GM18951 (cell line): ENCODE results near the gene RPL37A.

Experiments
- POLR2A ChIP-seq: IDR thresholded peaks from 4 replicates; pipeline ENCODE4 v1.6.1; 2011; ENCODE audit warnings: mild to moderate bottlenecking; ENCODE audit not compliant: insufficient read length, insufficient read depth; ENCODE audit errors: extremely low read depth
- in situ Hi-C: fragments of 300-500 bp; cut with MboI; formaldehyde crosslinking; loops from one replicate; pipeline ENCODE4 v1.12.0; 2022; ENCODE audit warnings: low sequenced_read_pairs, mixed read lengths, inconsistent platforms; ENCODE audit not compliant: unreplicated experiment

RPL37A gene

DNA sequence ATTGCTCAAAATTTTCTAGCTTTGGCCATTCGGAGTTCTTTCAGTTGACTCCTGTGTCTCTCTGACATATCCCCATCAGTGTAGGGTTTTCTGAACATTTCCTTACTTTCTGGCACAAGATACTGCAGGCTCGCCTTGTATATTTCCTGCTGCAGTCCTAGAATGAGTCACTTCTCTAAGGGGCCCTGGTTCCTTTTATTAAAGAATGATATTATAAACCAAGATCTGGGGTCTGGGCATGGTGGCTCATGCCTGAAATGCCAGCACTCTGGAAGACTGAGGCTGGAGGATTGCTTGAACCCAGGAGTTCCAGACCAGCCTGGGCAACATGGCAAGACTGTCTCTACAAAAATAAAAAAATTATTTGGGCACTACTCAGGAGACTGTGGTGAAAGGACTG is 3.0 kb upstream of the RPL37A start:
- in situ Hi-C loops = no loop called here
- no peak for TF ChIP-seq POLR2A

DNA sequence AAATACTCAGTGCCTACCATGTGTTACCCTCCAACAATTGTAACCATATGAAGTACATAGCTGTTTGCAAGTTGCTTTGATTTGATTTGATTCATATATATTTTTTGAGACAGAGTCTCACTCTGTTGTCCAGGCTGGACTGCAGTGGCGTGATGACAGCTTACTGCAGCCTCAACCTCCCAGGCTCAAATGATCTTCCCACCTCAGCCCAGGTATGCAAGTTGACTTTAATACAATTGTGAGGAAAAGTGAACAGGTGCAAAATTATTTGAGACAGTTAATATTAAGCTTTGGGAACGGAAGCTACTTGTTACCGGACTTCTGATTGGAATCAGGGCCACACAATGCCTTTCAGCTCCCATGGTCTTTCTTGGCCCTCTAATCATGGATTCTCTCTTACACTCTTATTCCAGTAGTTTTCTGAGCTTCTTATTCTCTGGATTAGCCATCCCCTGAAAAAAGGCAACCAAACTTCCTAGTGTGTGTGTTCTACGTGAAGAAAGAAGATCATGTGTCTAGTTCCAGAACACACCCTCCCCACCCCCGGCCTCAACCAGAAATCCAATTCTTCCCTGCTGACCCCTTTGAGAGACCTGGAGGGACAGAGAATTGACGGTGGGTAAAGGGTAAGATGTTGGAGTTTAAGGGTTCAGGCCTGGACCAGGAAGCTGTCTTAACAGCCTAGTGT is 1.1 kb upstream of the RPL37A start:
- in situ Hi-C loops = no loop called here
- TF ChIP-seq POLR2A = no peak

DNA sequence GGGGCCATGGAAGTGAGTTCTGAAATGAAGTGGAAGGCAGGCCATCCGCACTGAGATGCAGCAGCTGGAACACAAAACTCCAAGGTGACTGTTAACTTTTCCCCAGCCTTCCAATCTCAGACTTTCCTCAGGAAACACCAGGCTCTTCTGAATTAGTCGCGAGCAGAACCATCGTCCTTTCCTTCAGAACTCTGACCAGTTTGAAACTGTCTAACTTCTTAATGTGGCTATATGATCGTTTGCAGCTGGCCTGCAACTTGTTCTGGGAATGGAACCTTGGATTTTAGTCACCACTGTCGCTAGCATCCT is 620 bp upstream of the RPL37A start:
- in situ Hi-C loops = no loop called here
- TF ChIP-seq POLR2A = no peak

DNA sequence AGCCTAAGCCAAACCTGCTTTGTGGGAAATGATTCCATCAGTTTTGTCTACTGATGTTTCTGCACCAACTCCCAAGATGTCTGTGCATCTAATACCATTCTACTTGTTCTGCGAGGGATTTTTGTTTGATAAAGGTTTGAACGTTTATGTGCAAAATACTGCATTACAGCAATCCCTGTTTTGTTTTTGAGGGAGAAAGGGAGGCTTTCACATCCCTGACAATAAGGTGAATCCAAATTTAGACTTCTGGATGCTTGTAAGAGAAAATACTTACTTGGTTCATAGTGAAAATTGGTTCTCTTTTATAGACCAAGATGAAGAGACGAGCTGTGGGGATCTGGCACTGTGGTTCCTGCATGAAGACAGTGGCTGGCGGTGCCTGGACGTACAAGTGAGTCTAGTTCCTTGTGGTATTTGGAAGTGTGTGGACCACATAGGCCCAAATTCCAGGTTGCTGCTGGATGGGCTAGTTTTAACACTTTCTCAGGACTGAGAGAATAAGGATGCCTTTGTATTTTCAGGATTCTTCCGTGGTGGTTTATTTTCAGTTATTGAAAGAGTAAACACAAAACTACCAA is 1.1 kb downstream of the RPL37A start:
- TF ChIP-seq POLR2A = no peak
- in situ Hi-C loops = loop anchor here (25.0 kb wide), 1 partner anchor 1238 kb away; no protein-coding TSS in a partner anchor

DNA sequence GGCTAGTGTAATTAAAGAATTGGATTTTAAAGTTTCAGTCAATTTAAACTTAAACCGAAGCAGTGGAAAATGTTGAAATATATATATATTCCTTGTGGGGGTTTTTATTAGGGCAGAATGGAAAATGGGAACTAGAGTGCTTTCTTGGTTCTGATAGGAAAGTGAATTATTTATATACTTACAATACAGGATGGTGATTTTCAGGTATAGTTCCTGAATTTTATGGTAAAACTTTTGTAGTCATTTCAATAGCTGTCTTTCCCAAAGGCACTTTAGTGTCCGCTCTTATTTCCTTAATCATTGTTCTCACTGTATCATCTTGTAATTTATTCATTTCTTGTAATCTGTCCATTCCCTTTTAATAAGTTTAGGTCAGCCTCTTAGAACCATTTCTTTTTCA is 1.9 kb downstream of the RPL37A start:
- in situ Hi-C loops = loop anchor here (25.0 kb wide), 1 partner anchor 1237 kb away; no protein-coding TSS in a partner anchor
- TF ChIP-seq POLR2A = no peak

DNA sequence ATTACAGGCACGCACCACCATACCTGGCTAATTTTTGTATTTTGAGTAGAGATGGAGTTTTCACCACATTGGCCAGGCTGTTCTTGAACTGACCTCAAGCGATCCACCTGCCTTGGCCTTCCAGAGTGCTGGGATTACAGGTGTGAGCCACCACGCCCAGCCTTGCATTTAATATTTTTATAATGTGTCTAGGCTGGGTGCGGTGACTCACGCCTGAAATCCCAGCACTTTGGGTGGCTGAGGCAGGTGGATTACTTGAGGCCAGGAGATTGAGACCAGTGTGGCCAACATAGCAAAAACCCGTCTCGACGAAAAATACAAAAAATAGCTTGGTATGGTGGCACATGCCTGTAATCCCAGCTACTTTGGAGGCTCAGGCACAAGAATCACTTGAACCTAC is 3.2 kb downstream of the RPL37A start:
- in situ Hi-C loops = loop anchor here (25.0 kb wide), 1 partner anchor 1235 kb away; no protein-coding TSS in a partner anchor
- peak; percentile 18 for TF ChIP-seq POLR2A

DNA sequence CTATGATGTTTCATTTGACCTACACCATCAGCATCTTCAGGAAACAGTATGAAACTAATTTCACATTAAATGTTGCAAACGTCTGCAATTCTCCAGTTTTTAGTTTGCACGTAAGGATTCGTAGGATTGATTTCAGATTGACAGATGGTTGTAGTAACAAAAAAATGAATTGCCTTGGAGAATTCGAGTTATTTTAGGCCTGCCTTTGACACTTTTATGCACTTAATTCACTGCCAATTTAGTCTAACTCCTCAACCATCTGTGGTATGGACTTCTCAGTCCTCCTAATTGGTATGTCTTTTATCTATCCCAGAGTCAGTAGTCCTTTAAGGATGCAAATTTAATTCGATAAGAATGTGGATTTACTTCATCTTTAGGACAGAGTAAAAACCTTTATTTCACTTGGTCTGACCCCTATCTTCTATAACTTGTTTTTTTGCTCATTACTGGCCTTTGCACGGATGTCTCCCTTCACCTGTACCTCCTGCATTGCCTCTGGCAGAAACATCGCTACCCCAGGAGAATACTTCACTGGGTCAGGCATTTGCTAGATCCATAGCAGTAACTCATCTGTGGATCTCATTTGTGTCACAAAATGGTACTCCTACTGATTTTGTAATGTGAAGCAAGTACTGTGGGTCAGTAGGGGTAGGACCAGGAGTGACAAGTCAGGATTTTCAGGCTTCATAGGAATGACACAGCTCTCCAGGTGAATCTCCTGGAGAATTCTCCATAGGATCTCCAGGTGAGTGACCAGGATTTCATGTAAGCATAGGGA is 3.9 kb downstream of the RPL37A start:
- in situ Hi-C loops = loop anchor here (25.0 kb wide), 1 partner anchor 1235 kb away; no protein-coding TSS in a partner anchor
- TF ChIP-seq POLR2A = peak; percentile 3

DNA sequence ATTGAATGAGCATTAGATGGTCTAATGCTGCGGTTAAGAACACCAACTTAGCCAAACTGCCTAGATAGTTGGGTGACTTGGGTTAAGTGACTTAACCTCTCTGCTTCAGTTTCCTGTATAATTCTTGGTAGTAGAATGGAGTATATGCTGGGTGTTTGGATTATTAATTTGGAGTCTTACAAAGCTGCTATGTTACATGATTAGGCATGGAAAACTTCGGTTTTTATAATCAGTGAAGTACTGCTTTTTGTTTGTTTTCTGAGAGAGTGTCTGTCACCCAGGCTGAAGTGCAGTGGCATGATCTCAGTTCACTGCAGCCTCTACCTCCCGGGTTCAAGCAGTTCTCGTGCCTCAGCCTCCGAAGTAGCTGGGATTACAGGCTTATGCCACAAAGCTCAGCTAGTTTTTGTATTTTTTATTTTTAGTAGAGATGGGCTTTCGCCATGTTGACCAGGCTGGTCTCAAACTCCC is 4.5 kb downstream of the RPL37A start:
- peak; percentile 6 for TF ChIP-seq POLR2A
- in situ Hi-C loops = loop anchor here (25.0 kb wide), 1 partner anchor 1234 kb away; no protein-coding TSS in a partner anchor

DNA sequence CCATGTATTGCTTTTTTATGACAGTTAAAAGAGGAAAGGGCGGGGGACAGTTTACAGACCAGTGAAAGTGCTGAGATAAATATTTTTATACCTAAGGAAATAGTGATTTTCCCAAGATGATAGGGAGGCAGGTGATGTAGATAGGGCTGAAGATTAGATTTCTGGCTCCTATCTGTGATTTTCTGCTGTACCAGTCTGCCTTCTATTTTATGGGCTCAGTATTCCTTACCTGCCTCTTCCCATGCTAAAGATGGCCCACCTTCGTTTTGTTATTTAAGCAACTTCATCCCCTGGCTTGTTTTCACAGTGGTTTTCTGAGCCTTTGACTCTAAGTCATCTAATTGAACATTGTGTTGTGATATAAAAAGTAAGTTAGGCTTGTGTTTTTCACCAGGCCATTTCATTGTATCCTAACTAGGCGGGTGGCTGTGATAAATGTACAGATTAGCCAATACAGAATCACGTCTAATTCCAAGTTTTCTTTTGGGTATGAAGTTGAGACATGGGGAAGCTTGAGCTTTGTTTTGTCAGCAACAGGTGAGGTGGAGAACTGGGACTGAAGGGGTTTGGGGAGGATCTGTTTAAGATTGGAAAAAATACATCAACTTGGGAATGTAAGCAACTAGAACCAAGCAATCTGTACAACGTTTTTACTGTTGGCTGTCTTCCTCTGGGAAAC is 5.2 kb downstream of the RPL37A start:
- in situ Hi-C loops = loop anchor here (25.0 kb wide), 1 partner anchor 1233 kb away; no protein-coding TSS in a partner anchor
- TF ChIP-seq POLR2A = no peak

DNA sequence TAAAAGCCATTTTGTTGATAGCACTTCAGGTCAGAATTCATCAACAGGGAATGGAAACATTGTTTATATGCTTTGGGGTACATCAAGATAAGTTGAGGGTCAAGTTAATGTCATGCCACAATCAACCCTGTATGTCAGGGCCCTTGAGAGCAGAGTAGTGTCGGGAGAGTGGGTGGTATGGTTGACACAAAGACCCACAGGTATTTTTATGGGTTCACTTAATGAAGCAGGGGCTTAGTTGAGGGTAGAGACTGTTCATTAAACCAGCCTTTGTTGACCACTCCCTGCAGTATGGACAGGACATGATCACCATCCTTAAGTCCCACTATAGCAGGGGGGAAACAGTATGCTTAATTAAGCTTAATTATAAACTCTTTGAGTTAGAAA is 5.7 kb downstream of the RPL37A start:
- in situ Hi-C loops = loop anchor here (25.0 kb wide), 1 partner anchor 1233 kb away; no protein-coding TSS in a partner anchor
- TF ChIP-seq POLR2A = no peak

DNA sequence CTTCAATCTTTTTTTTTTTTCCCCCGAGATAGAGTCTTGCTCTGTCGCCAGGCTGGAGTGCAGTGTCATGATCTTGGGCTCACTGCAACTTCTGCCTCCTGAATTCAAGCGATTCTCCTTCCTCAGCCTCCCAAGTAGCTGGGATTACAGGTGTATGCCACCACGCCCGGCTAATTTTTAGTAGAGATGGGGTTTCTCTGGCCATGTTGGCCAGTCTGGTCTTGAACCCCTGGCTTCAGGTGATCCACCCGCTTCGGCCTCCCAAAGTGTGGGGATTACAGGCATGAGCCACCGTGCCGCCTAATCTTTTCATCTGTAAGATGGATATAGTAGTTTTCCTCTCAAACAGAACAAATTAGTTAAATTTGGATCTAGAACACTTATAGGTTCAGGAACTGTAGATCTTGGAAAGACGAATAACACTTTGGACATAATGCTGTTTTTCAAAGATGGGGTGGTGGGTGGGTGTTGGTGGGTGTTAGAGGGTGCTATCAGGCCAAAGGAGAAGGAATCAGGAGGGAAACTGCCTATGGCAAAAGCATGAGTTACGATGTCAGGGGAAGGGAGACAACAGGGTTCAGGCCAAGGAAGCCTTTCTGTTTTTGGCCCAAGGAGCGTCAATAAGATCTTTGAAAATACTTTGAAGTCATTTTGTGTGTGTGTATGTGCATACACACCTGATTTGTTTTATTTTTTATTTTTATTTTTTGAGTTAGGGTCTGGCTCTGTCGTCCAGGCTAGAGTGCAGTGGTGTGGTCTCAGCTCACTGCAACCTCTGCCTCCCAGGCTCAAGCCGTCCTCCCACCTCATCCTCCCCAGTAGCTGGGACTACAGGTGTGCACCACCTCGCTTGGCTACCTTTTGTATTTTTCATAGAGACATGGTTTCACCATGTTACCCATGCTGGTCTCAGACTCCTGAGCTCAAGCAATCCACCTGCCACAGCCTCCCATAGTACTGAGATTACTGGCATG is 6.8 kb downstream of the RPL37A start:
- TF ChIP-seq POLR2A = no peak

More for the DNA sequence above, 6.8 kb downstream of the RPL37A start:
- in situ Hi-C loops = loop anchor here (25.0 kb wide), 1 partner anchor 1232 kb away; no protein-coding TSS in a partner anchor
